PFSK-1 (cell line): ENCODE measurements around the gene SPART.

ENCODE experiments used
- POLR2AphosphoS5 ChIP-seq: IDR thresholded peaks from 2 replicates; pipeline ENCODE4 v1.6.1; 2012; ENCODE audit warnings: low read depth, mild to moderate bottlenecking, control low read depth, low read length, moderate library complexity
- REST ChIP-seq, 2 experiments: IDR thresholded peaks; 2 replicates each; pipeline versions ENCODE4 v1.6.1 to v1.8.0; 2011 to 2012; ENCODE audit warnings: low read depth in 2 of 2, low read length in 2 of 2, control low read depth in 1 of 2, inconsistent platforms in 1 of 2, mild to moderate bottlenecking in 1 of 2, moderate library complexity in 1 of 2; ENCODE audit not compliant: insufficient read depth in 1 of 2
- SIN3A ChIP-seq: IDR thresholded peaks from 2 replicates; pipeline ENCODE4 v1.6.1; 2012; ENCODE audit warnings: mild to moderate bottlenecking, low read length, moderate library complexity, borderline replicate concordance; ENCODE audit not compliant: insufficient read depth
- TAF1 ChIP-seq: IDR thresholded peaks from 2 replicates; pipeline ENCODE4 v1.6.1; 2012; ENCODE audit warnings: low read length, control low read depth, borderline replicate concordance; ENCODE audit not compliant: insufficient read depth

- TF ChIP-seq POLR2AphosphoS5 (no peak), REST (IDR thresholded peaks at IDR 0.05; ENCODE audit: insufficient read depth in 1 of 2, low read depth in 2 of 2, low read length in 2 of 2) (no peak), SIN3A (no peak), TAF1 (no peak)
Observed at GRCh38 chr13:36323408-36323807, 22.8 kb downstream of the SPART start.
